IPS-18c (cell line): ENCODE measurements around the gene UBD.

Source experiments
- H3K4me3 ChIP-seq: 2 replicates; pipeline ENCODE4 v1.7.0; 2013; ENCODE audit warnings: low read depth, mild to moderate bottlenecking, low read length, moderate library complexity; ENCODE audit not compliant: insufficient read depth
- H3K9me3 ChIP-seq: one replicate; pipeline ENCODE4 v1.6.1; 2013; ENCODE audit warnings: mild to moderate bottlenecking, low read length, moderate library complexity; ENCODE audit not compliant: control insufficient read depth, insufficient read depth

UBD gene

GRCh38 chr6:29528988-29529560, 30.5 kb downstream of the UBD start:
- H3K4me3 ChIP-seq: no peak overlapping the region

GRCh38 chr6:29528300-29528931, 31.1 kb downstream of the UBD start:
- Histone ChIP-seq H3K4me3 (no peak overlapping the region), H3K9me3 (no peaks in the 10 kb centered on the region)

More at GRCh38 chr6:29528988-29529560, 30.5 kb downstream of the UBD start:
- H3K9me3 ChIP-seq: no peaks in the 10 kb centered on the region

DNA sequence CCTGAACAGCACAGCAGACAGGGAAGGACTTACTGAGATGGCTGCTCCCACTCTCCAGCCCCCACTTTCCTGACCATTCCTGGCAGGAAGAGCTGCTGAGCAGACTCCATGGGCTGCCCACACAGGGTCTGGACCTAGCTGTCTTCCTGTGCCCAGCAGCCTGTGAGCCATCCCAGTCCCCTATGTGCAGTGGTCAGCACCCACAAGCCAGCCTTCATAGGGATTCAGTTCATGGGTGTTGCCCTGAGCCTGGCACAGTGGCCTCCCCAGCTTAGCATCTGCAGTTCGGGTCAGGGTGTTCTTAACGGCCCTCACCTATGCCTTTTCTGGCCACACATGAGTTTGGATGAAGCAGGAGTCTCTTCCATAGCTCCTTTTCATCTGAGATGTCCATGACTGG, 32.0 kb downstream of the UBD start:
- H3K4me3 ChIP-seq: no peak overlapping the region
- H3K9me3 ChIP-seq: no peaks in the 10 kb centered on the region

- no peaks in the 10 kb centered on the region for H3K9me3 ChIP-seq
- H3K4me3 ChIP-seq: no peak overlapping the region
These were observed 32.4 kb downstream of the UBD start for GRCh38 chr6:29527126-29527525.

GRCh38 chr6:29525311-29525639, 34.3 kb downstream of the UBD start:
- Histone ChIP-seq H3K4me3 (no peak overlapping the region), H3K9me3 (no peaks in the 10 kb centered on the region)

- Histone ChIP-seq H3K9me3 (no peaks in the 10 kb centered on the region), H3K4me3 (no peak overlapping the region)
These were observed 34.9 kb downstream of the UBD start for GRCh38 chr6:29524444-29525310.

DNA sequence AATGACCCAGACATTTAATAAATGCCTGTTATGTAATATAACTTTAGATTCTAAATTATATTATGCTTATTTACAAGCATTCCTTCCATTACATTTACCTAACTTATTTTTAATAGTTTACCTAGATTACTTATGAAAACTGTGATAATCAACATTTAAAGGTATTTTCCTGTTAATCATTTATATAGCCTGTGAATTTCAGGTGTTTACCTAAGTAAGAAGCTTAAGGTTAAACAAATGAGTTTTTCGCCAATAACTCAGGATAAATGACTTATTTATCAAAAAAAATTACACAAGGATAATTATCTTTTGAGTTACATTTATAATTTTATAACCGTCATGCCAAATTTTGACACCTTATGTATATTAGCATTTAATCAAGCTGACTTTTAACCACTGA, 35.5 kb downstream of the UBD start:
- H3K4me3 ChIP-seq: no peak overlapping the region
- H3K9me3 ChIP-seq: no peaks in the 10 kb centered on the region

- no peak overlapping the region for H3K4me3 ChIP-seq
- no peaks in the 10 kb centered on the region for H3K9me3 ChIP-seq
These were observed 37.3 kb downstream of the UBD start for GRCh38 chr6:29522227-29522626.

- Histone ChIP-seq H3K9me3 (no peaks in the 10 kb centered on the region), H3K4me3 (no peak overlapping the region)
These were observed 38.4 kb downstream of the UBD start for GRCh38 chr6:29521006-29521680.

- H3K4me3 ChIP-seq: no peak overlapping the region
- no peaks in the 10 kb centered on the region for H3K9me3 ChIP-seq
These were observed 39.3 kb downstream of the UBD start for GRCh38 chr6:29520232-29520631.

DNA sequence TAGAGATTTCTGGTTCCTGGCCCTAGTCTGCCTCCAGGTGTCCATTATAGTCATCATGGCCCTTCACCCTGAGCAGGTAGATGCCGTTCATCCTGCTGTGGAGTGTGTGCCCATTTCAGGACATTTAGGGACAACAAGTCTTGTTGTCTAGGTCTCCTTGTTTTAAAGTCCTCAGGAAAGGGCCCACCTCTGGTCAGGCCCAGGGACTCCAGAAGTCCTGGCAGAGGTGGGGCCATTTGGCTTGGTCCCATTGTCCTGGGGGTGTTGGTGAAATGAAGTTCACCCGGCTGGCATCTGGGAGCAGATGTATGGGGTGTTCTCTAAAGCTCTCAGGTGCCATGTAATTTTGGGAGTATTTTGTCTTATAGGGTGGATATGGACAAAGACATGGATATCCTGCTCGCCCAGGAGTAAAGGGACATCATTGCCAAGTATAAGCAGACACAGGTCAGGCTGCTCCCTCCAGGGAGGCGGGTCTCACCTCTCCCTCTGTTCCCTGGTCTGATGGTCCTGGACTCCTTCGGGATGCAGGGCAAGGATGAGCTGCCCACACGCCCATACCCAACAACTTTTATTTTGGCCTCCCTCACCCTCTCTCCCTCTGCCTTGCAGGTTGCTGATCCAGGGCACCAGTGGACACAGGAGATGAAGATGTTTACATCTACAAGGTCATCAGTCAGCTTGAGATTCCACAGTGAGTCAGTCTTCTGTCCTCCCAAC, 40.1 kb downstream of the UBD start:
- H3K4me3 ChIP-seq: no peak overlapping the region
- H3K9me3 ChIP-seq: no peaks in the 10 kb centered on the region

DNA sequence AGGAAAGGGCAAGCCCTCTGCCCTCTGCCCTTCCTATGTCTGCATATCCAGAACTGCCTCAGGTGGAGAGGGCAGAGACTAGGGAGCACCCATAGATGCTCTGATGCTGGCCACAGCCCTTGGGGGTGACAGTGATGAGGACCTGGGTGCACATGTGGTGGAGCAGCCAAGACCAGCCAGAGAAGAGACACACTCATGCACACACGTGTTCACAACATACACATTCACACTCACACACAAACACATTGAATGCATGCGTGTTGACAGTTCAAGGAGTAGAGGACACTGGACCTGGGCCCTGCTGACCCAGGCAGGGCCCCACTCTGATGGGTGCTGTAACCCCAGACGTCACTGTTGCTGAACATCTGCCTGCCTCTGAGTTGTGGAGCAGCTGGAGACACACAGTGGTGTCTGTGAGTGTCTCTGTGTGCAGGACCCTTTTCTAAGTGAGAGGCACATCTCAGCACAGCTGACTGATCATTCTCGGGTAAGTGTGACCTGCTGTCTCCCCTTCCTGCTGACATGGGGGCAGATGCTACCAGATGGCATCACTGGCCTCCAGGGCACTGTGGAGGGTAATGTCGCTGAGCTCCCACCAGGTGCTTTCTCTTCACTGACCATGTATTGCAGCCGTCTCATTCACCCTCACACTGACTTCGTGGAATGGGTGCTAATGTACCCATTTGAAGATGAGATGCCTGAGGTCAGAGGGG, 41.6 kb downstream of the UBD start:
- H3K9me3 ChIP-seq: no peaks in the 10 kb centered on the region
- H3K4me3 ChIP-seq: no peak overlapping the region

DNA sequence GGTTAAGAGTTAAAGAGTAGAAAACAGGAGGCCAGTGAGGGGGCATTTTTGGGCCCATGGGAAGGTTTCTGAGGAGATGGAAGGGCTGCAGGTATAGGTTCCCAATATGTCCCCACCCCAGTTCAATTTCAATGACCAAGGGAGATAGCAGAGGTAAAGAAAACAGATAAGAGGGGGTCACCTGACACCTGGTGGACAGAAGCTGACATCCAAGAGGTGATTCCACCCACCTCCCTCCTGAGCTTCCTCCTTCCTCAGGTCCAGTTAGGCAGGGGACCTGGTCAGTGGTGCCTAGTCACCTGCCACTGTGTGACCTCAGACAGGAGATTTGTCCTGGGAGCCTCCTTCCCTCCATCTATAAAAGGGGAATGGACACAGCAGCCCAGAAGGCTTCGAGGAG, 42.3 kb downstream of the UBD start:
- Histone ChIP-seq H3K9me3 (no peaks in the 10 kb centered on the region), H3K4me3 (no peak overlapping the region)

GRCh38 chr6:29516108-29516507, 43.4 kb downstream of the UBD start:
- no peak overlapping the region for H3K4me3 ChIP-seq
- no peaks in the 10 kb centered on the region for H3K9me3 ChIP-seq

- H3K4me3 ChIP-seq: no peak overlapping the region
- no peaks in the 10 kb centered on the region for H3K9me3 ChIP-seq
These were observed 48.7 kb downstream of the UBD start for GRCh38 chr6:29510746-29511300.

- Histone ChIP-seq H3K9me3 (no peaks in the 10 kb centered on the region), H3K4me3 (no peak overlapping the region)
These were observed 49.3 kb downstream of the UBD start for GRCh38 chr6:29510202-29510601.
